ENCODE results near the gene SPINT2.

The SPINT2 gene, protein sequence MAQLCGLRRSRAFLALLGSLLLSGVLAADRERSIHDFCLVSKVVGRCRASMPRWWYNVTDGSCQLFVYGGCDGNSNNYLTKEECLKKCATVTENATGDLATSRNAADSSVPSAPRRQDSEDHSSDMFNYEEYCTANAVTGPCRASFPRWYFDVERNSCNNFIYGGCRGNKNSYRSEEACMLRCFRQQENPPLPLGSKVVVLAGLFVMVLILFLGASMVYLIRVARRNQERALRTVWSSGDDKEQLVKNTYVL

DNA sequence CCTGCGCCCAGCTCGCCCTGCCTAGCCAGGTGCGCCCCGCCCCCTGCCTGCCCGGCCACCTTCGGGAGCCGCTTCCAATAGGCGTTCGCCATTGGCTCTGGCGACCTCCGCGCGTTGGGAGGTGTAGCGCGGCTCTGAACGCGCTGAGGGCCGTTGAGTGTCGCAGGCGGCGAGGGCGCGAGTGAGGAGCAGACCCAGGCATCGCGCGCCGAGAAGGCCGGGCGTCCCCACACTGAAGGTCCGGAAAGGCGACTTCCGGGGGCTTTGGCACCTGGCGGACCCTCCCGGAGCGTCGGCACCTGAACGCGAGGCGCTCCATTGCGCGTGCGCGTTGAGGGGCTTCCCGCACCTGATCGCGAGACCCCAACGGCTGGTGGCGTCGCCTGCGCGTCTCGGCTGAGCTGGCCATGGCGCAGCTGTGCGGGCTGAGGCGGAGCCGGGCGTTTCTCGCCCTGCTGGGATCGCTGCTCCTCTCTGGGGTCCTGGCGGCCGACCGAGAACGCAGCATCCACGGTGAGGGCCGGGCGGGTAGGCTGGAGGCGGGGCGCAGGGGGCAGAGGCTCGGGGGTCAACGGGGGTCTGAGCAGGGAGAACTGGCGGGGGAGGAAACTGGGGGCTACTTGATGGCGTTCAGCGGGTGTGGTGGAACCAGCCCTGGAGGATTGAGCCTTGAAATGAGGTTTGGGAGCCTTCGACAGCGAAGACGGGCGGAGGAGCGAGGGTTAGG lies at the start of gene SPINT2:
Gene SPINT2, plus strand, starts transcription at position 88 of the 727 bp plus-strand sequence. Its CDS starts 320 bp downstream, at position 408.
- POLR2A ChIA-PET = interaction anchor here (0.6 to 1.8 kb wide), 3 partner anchors 18 to 124 kb away, joined by 3 to 10 read pairs (median 3); partner anchors contain the start of gene PSMD8

DNA sequence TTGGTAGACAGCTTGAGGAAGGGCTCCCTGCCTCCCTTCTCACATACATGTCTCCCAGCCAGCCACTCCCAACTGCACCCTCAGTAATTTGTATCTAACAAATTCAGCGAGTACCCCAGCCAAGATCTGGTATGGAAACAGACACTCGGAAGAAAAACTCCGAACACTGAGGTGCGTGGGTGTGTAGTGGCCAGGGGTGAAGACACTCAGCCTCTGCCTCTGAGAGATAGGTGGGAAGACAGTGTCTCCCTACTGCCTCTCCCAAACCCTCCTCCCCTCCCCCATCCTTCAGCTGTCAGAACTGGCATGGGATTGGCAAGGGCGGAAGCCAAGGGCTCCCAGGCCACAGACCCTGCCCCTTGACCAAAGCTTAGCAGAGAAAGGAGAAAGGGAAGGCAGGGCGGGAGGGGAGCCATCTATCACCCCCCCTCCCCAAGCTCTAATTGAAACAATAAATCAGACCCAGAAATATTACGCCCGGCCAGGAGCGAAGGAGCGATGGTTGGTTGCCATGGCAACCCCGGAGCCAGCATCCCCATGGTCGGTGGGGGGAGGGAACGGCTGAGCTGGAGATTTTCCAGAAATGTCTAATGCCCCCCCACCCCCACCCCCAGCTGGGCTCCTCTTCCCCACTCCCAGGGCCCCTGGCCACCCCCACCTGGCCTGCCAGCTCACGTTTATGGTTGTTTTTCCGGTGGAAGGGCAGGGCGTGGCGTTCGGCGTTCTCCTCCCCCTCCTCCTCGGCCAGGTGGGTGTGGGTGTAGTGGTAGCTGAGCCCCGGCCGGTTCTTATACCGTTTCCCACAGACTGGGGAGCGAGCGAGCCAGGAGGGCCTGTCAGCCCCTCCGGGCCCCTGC lies 47.4 kb upstream of the SPINT2 start:
- DNase-seq (ENCODE audit: extremely low spot score) = no peak
- CTCF ChIA-PET = no interaction called here
- no peak for TF ChIP-seq FOXA1 (IDR thresholded peaks at IDR 0.05)
- TF ChIP-seq TARDBP (IDR thresholded peaks at IDR 0.05) = no peak
- TF ChIP-seq SUZ12 (IDR thresholded peaks at IDR 0.05) = no peak
- TF ChIP-seq SP1 (IDR thresholded peaks at IDR 0.05) = no peak
- no peak for TF ChIP-seq FOXK2 (IDR thresholded peaks at IDR 0.05)
- no peak for TF ChIP-seq ZNF384 (IDR thresholded peaks at IDR 0.05)
- no peak for TF ChIP-seq HDGF (IDR thresholded peaks at IDR 0.05; ENCODE audit: borderline replicate concordance)
- TF ChIP-seq BHLHE40 (IDR thresholded peaks at IDR 0.05; ENCODE audit: borderline replicate concordance) = no peak
- TF ChIP-seq CTBP1 (IDR thresholded peaks at IDR 0.05; ENCODE audit: borderline replicate concordance) = no peak
- no peak for TF ChIP-seq ARNT (IDR thresholded peaks at IDR 0.05)
- TF ChIP-seq LEF1 (IDR thresholded peaks at IDR 0.05; ENCODE audit: borderline replicate concordance) = no peak
- TF ChIP-seq ELF4 (IDR thresholded peaks at IDR 0.05) = no peak
- TF ChIP-seq NFRKB (IDR thresholded peaks at IDR 0.05) = no peak
- TF ChIP-seq PKNOX1 (IDR thresholded peaks at IDR 0.05) = no peak
- no peak for TF ChIP-seq FOXM1 (IDR thresholded peaks at IDR 0.05; ENCODE audit: borderline replicate concordance)
- no peak for TF ChIP-seq L3MBTL2 (conservative IDR thresholded peaks at IDR 0.05)
- POLR2A ChIA-PET = no interaction called here

More for the DNA sequence above, at the start of gene SPINT2:
- CTCF ChIA-PET = no interaction called here
- DNase-seq (ENCODE audit: extremely low spot score) = peak; percentile 65
- TF ChIP-seq L3MBTL2 (conservative IDR thresholded peaks at IDR 0.05) (peak; percentile 48), CTBP1 (IDR thresholded peaks at IDR 0.05; ENCODE audit: borderline replicate concordance) (no peak)

- TF ChIP-seq SP1 (IDR thresholded peaks at IDR 0.05) = no peak
- TF ChIP-seq PKNOX1 (IDR thresholded peaks at IDR 0.05) = no peak
- no peak for TF ChIP-seq ELF4 (IDR thresholded peaks at IDR 0.05)
- no peak for TF ChIP-seq TARDBP (IDR thresholded peaks at IDR 0.05)
- no peak for TF ChIP-seq ZNF384 (IDR thresholded peaks at IDR 0.05)
- TF ChIP-seq FOXA1 (IDR thresholded peaks at IDR 0.05) = no peak
- TF ChIP-seq FOXK2 (IDR thresholded peaks at IDR 0.05) = no peak
- DNase-seq (ENCODE audit: extremely low spot score) = no peak
- POLR2A ChIA-PET = no interaction called here
- CTCF ChIA-PET = no interaction called here
Observed at GRCh38 chr19:38218204-38218603, 46.2 kb upstream of the SPINT2 start.

GRCh38 chr19:38219221-38219620 lies 45.2 kb upstream of the SPINT2 start:
- ChIA-PET CTCF (no interaction called here), POLR2A (no interaction called here)
- TF ChIP-seq CTBP1 (IDR thresholded peaks at IDR 0.05; ENCODE audit: borderline replicate concordance) = no peak
- TF ChIP-seq ELF4 (IDR thresholded peaks at IDR 0.05) = no peak
- TF ChIP-seq FOXK2 (IDR thresholded peaks at IDR 0.05) = no peak
- no peak for TF ChIP-seq PKNOX1 (IDR thresholded peaks at IDR 0.05)
- no peak for TF ChIP-seq ARNT (IDR thresholded peaks at IDR 0.05)
- no peak for TF ChIP-seq LEF1 (IDR thresholded peaks at IDR 0.05; ENCODE audit: borderline replicate concordance)
- TF ChIP-seq TARDBP (IDR thresholded peaks at IDR 0.05) = no peak
- no peak for TF ChIP-seq FOXM1 (IDR thresholded peaks at IDR 0.05; ENCODE audit: borderline replicate concordance)
- TF ChIP-seq BHLHE40 (IDR thresholded peaks at IDR 0.05; ENCODE audit: borderline replicate concordance) = no peak
- TF ChIP-seq ZNF384 (IDR thresholded peaks at IDR 0.05) = no peak
- no peak for TF ChIP-seq FOXA1 (IDR thresholded peaks at IDR 0.05)
- no peak for TF ChIP-seq NFRKB (IDR thresholded peaks at IDR 0.05)
- TF ChIP-seq SUZ12 (IDR thresholded peaks at IDR 0.05) = no peak
- TF ChIP-seq HDGF (IDR thresholded peaks at IDR 0.05; ENCODE audit: borderline replicate concordance) = no peak
- TF ChIP-seq SP1 (IDR thresholded peaks at IDR 0.05) = no peak
- TF ChIP-seq L3MBTL2 (conservative IDR thresholded peaks at IDR 0.05) = no peak

DNA sequence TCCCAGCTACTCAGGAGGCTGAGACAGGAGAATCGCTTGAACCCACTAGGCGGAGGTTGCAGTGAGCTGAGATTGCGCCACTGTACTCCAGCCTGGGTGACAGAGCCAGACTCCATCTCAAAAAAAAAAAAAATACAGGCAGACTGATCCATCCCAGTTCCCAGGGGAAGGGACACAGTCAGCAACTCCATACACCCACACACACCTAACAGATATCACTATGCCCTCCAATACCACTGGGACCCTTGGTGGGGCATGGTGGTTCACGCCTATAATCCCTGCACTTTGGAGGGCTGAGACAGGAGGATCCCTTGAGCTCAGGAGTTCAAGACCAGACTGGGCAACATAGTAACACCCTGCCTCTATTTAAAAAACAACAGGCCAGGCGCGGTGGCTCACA lies 43.0 kb upstream of the SPINT2 start:
- TF ChIP-seq FOXK2 (IDR thresholded peaks at IDR 0.05) (no peak), BHLHE40 (IDR thresholded peaks at IDR 0.05; ENCODE audit: borderline replicate concordance) (no peak), FOXM1 (IDR thresholded peaks at IDR 0.05; ENCODE audit: borderline replicate concordance) (no peak), SP1 (IDR thresholded peaks at IDR 0.05) (no peak), HDGF (IDR thresholded peaks at IDR 0.05; ENCODE audit: borderline replicate concordance) (no peak), CTBP1 (IDR thresholded peaks at IDR 0.05; ENCODE audit: borderline replicate concordance) (no peak), TARDBP (IDR thresholded peaks at IDR 0.05) (no peak), ARNT (IDR thresholded peaks at IDR 0.05) (no peak), ELF4 (IDR thresholded peaks at IDR 0.05) (no peak)
- ChIA-PET POLR2A (no interaction called here), CTCF (no interaction called here)
- DNase-seq (ENCODE audit: extremely low spot score) = no peak

More at GRCh38 chr19:38219221-38219620, 45.2 kb upstream of the SPINT2 start:
- DNase-seq (ENCODE audit: extremely low spot score) = no peak
